Measurements from ENCODE around the gene SLC28A1. TPM values are rescaled to one million over a fixed set of nuclear protein-coding genes. Genes with fewer than 3 reads are reported as not detected.
A peak's percentile ranks its signal among the peaks of the same experiment; 100 is the strongest.

SLC28A1 gene
- polyA plus RNA-seq, 1 of the 3 experiments (the other 2 are of a cell fraction) = not detected

GRCh38 chr15:84969257-84969656 is 84.8 kb downstream of the SLC28A1 start:
- 55% methylated on average over 5 of the region's 6 CpGs for WGBS (ENCODE audit: low lambda C conversion rate)

DNA sequence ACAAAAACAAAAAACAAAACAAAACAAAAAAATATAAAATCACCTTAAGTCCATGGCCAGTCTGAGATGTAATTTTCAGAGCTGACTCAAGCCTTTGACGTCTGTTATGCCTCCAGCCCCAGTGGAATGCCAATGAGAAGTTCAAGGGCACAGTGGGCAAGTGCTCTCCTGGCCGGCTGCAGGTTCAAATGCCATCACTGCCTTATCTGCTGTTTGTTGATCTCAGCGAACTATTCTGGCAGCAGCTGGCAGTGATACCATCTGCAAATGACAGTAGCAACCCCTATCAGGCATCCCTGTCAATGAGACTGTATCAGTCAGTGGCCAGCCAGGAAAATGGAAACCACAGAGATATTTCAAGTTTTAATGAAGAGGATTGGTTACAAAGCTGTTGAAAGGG is 86.4 kb downstream of the SLC28A1 start:
- POLR2A ChIA-PET = no interaction called here
- 31% methylated on average over 2 of the region's 3 CpGs for WGBS (ENCODE audit: low lambda C conversion rate)

More at GRCh38 chr15:84969257-84969656, 84.8 kb downstream of the SLC28A1 start:
- Histone ChIP-seq H3F3A (replicated peaks; ENCODE audit: insufficient read depth) (no peaks in the 10 kb centered on the region), H3K36me3 (replicated peaks in 1 of 2; ENCODE audit: control insufficient read depth in 1 of 2, insufficient read depth in 2 of 2, low read length in 1 of 2) (no peaks in the 10 kb centered on the region), H3K79me2 (ENCODE audit: insufficient read depth) (no peaks in the 10 kb centered on the region), H4K20me1 (ENCODE audit: insufficient read depth) (no peaks in the 10 kb centered on the region), H3K4me3 (ENCODE audit: low read depth in 2 of 2, low read length in 1 of 2) (no peak overlapping the region), H3K9me3 (no peaks in the 10 kb centered on the region), H3K27me3 (ENCODE audit: insufficient read depth) (no peaks in the 10 kb centered on the region), H2AFZ (ENCODE audit: low read depth) (no peak overlapping the region), H3K4me1 (ENCODE audit: control insufficient read depth in 1 of 2, insufficient read depth in 2 of 2, low read depth in 1 of 2, low read length in 1 of 2) (no peaks in the 10 kb centered on the region; a peak in 2 of 4 replicates), H3K27ac (ENCODE audit: low read depth in 2 of 2, low read length in 1 of 2) (no peak overlapping the region), H3K4me2 (no peak overlapping the region), H3K9ac (no peak overlapping the region), H3K9me2 (no peaks in the 10 kb centered on the region)
- ChIA-PET CTCF (interaction anchor here (0.9 to 4.0 kb wide), 4 partner anchors 11 to 199 kb away, joined by 3 to 14 read pairs (median 4); no protein-coding TSS in a partner anchor), POLR2A (no interaction called here)
- TF ChIP-seq POLR2AphosphoS5 (IDR thresholded peaks at IDR 0.05; ENCODE audit: low read depth, low read length) (no peak), GATA2 (CRISPR knock-in tag; IDR thresholded peaks at IDR 0.05) (no peak), IRF3 (IDR thresholded peaks at IDR 0.05; ENCODE audit: low read depth, low read length) (no peak)
- TF ChIP-seq, protein P1, sequence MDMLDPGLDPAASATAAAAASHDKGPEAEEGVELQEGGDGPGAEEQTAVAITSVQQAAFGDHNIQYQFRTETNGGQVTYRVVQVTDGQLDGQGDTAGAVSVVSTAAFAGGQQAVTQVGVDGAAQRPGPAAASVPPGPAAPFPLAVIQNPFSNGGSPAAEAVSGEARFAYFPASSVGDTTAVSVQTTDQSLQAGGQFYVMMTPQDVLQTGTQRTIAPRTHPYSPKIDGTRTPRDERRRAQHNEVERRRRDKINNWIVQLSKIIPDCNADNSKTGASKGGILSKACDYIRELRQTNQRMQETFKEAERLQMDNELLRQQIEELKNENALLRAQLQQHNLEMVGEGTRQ (IDR thresholded peaks at IDR 0.05; ENCODE audit: borderline replicate concordance, low read depth, low read length) = no peak
- DNase-seq = no peak

More for the DNA sequence above, 86.4 kb downstream of the SLC28A1 start:
- TF ChIP-seq, protein P2, sequence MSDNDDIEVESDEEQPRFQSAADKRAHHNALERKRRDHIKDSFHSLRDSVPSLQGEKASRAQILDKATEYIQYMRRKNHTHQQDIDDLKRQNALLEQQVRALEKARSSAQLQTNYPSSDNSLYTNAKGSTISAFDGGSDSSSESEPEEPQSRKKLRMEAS (IDR thresholded peaks at IDR 0.05; ENCODE audit: low read depth) = no peak
- peak; percentile 80; the same call in 1 of the 2 replicates for TF ChIP-seq RCOR1 (IDR thresholded peaks at IDR 0.05; ENCODE audit: low read length)
- Histone ChIP-seq H3K4me2 (no peak overlapping the region), H3K9me2 (no peaks in the 10 kb centered on the region), H3K4me1 (ENCODE audit: control insufficient read depth in 1 of 2, insufficient read depth in 2 of 2, low read depth in 1 of 2, low read length in 1 of 2) (no peaks in the 10 kb centered on the region; a peak in 2 of 4 replicates), H4K20me1 (ENCODE audit: insufficient read depth) (no peaks in the 10 kb centered on the region), H3K9ac (no peak overlapping the region), H3K4me3 (ENCODE audit: low read depth in 2 of 2, low read length in 1 of 2) (no peak overlapping the region), H3F3A (replicated peaks; ENCODE audit: insufficient read depth) (no peaks in the 10 kb centered on the region), H3K9me3 (no peaks in the 10 kb centered on the region), H3K36me3 (replicated peaks in 1 of 2; ENCODE audit: control insufficient read depth in 1 of 2, insufficient read depth in 2 of 2, low read length in 1 of 2) (no peaks in the 10 kb centered on the region), H3K27ac (ENCODE audit: low read depth in 2 of 2, low read length in 1 of 2) (no peak overlapping the region), H3K79me2 (ENCODE audit: insufficient read depth) (no peaks in the 10 kb centered on the region), H3K27me3 (ENCODE audit: insufficient read depth) (no peaks in the 10 kb centered on the region), H2AFZ (ENCODE audit: low read depth) (no peak overlapping the region)
- CTCF ChIA-PET = interaction anchor here (0.6 to 4.0 kb wide), 3 partner anchors 15 to 73 kb away, joined by 3 to 14 read pairs (median 5); no protein-coding TSS in a partner anchor
- no peak for DNase-seq

Measured in SK-N-SH (cell line).